Mesenteric fat pad (tissue), 1 donor: ENCODE data around the gene PLEKHB2. TPM values are rescaled to one million over a fixed set of nuclear protein-coding genes. Genes with fewer than 3 reads are reported as not detected.
"Not testable (repeated sequence)": the region's sequence is repeated elsewhere in the genome, so short reads cannot be mapped to it uniquely, and the experiment has no call there.

Experiments used
- DNase-seq: peaks from one replicate; pipeline ENCODE4 v3.0.0-alpha.2; 2020; ENCODE audit warnings: low spot score
- long read RNA-seq: library from polyadenylated mRNA; unstranded; transcript quantifications from one replicate; pipeline ENCODE4 v2.0.0, GENCODE V29; 2020
- total RNA-seq: library from RNA; stranded (reverse); fragmentation: NEBNext Ultra II Directional; extraction: Animal tissue kit (Norgen Biotek cat#: 25700); gene quantifications from one replicate; pipeline ENCODE4 v1.2.1, GENCODE V29; 2021
- donor health status: DM: yes; HTN: yes; CAD: no.

Gene PLEKHB2, protein sequence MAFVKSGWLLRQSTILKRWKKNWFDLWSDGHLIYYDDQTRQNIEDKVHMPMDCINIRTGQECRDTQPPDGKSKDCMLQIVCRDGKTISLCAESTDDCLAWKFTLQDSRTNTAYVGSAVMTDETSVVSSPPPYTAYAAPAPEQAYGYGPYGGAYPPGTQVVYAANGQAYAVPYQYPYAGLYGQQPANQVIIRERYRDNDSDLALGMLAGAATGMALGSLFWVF
- total RNA-seq: 68.2 TPM
- long read RNA-seq, full-length matches to known transcripts: 61 of 269 reads
- long read RNA-seq, partial matches to known transcripts: 42 of 269 reads
- long read RNA-seq, other reads (novel, unspliced or antisense): 166 of 269 reads

GRCh38 chr2:131105156-131105949 lies at the start of gene PLEKHB2:
Gene PLEKHB2 (plus strand): TSS chr2:131105336. CDS start chr2:131120942, 15,606 bp downstream.
- peak; percentile 98 for DNase-seq

- DNase-seq: no peak
Observed at GRCh38 chr2:131056204-131056931, 48.8 kb upstream of the PLEKHB2 start.

- DNase-seq: no peak
Observed at GRCh38 chr2:131056932-131057287, 48.2 kb upstream of the PLEKHB2 start.

DNA sequence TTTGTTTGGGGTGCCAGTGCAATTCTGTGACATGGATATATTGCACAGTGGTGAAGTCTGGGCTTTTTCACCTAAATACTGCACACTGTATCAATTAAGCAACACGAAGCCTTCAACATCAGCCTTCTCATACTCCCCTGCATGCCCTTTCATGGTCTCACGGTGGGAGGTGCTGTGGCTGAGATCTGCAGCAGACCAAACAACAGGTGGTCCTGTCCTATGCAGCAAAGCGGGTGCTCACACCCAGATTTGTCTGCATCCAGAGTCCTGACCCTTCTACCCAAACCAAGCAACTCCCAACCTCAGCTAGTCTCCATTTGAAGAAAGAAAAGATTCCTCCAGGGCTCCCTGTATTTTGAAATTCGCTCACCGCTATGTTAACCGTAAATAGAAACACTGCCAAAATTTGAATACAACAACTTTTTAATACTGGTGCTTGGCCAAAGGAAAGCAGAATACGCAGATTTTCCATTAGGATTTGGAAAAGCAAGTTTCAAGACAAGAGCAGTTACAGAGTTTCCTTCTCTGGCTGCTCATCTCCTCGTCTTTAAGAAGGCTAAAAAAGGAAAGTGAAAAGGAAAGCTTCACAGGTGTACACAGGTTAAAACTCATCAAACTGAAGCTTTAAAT lies 46.8 kb upstream of the PLEKHB2 start:
- no peak for DNase-seq

DNA sequence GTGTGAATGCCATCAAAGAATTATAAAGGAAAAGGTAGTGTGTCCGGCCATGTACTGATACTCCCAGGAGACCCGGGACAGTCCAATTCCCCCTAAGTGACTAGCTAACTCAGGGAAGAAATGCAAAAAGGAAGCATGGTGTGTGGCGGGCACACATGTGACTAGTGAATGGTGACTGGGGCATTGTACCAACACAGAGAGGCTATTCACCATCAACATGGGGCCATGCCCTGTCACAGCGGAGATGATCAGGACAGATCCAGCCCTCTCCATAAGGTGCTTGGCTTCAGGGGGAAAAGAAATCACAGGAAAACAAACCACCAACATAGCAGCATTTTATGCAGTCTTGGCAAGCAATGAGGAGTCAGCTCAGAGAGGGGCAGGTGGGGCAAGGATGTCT lies 46.2 kb upstream of the PLEKHB2 start:
- DNase-seq: no peak

DNA sequence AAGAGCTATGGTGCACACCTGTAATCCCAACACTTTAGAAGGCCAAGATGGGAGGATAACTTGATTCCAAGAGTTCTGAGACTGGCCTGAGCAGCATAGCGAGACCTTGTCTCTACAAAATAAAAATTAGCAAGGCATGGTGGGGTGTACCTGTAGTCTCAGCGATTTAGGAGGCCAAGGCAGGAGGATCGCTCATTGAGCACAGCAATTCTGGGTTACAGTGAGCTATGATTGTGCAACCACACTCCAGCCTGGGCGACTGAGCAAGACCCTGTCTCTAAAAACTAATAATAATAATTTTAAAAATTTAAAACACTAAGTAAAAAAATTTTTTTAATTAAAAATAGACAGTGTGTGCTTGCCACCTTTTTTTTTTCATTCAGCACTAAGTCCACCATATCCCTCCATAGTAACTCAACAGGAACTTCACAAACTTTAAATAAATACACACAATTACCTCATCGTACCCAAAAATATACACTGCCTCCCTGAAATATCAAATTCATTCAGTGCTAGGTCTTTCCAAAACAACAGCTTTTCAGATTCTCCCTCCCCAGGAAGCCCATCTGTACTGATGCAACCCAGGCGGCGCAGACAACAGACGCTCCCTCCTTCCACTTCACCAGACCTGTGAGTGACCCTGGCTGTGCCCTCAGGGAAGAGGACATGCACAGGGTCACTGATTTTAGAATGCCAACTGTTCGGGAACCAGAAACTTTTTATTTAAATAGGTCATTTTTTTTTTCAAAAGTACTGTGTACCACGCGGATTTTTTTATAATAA lies 41.4 kb upstream of the PLEKHB2 start:
- no peak for DNase-seq

DNA sequence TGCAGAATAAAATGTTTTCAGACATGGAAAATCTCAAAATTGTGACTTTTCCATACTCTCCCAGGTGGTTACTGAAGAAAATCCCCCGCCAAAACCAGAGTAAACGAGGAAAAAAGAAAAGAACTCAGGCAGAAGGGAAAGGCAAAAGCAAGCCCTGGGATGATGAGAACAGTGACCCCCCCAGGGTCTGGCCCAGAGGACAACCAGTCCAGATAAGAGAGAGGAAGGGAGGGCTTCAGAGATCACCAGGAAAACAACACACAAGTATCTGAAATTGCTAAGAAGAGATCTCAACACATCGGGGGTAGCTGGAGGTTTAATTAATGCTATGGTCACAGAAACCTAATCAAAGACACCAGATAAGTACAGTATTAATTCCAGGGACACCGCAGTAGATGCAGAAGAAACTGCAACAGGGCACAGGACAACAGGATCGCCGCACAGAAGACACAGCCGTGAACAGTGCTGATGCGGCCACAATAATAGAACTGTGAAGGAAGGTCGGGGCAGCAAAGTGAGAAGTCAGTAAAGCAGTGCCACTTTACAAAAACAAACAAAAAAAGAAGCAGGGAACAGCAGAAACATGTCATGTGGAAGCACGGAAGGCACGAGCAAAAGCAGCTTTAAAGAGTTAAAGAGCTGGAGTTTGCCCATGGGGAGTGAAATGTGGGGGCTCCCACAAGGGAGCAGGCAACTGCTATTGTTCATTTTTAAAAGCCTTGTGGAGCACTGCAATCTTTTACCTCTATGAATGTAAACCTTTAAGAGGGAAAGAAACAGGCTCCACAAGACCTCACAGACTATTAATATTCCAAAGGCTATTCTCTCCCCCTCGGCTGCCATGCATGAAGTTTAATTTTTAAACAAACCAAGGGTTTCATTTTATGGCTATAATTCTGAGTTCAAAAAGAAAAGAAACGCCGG lies 40.3 kb upstream of the PLEKHB2 start:
- DNase-seq: no peak

DNA sequence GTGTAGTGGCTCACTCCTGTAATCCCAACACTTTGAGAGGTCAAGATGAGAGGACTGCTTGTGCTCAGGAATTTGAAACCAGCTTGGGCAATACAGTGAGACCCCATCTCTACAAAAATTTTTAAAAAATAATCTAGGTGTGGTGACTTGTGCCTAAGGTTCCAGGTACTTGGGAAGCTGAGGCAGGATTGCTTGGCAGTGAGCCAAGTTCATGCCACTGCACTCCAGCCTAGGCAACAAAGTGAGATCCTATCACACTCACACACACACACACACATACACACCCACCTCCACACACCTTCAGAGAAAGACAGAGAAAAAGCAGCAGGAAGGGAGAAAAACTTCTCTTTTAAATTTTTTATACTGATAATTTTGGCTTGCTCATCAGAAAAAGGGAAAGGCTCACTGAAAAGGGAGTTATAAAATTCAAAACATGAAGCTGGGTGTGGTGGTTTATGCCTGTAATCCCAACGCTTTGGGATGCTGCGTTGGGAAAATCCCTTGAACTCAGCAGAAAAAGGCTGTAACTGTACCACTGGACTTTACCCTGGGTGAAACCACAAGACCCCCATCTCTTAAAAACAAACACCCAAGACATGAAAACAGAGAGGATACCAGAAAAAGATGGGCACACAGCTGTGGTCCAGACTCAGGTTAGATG lies 37.5 kb upstream of the PLEKHB2 start:
- no peak for DNase-seq

GRCh38 chr2:131068172-131068571 lies 37.0 kb upstream of the PLEKHB2 start:
- DNase-seq: not testable (repeated sequence)

GRCh38 chr2:131075578-131075977 lies 29.6 kb upstream of the PLEKHB2 start:
- DNase-seq: not testable (repeated sequence)

DNA sequence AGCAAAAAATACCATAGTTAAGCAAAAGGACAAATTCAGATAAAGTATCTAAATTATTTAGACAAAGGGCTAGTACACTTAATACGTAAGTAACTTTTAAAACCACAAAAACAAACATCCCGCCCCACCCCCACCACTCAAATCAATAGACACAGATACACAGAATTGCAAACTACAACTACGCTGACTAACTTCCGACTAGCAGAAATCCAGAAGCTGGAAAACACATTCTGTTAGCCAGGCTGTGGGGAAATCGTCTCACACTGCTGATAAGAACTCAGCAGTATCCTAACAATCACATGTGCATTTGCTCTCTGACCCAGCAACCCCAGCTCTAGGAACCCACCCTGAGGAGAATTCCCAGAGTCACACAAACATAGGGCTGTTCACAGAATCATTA lies 28.4 kb upstream of the PLEKHB2 start:
- DNase-seq: no peak

GRCh38 chr2:131077182-131077846 lies 27.8 kb upstream of the PLEKHB2 start:
- no peak for DNase-seq

DNA sequence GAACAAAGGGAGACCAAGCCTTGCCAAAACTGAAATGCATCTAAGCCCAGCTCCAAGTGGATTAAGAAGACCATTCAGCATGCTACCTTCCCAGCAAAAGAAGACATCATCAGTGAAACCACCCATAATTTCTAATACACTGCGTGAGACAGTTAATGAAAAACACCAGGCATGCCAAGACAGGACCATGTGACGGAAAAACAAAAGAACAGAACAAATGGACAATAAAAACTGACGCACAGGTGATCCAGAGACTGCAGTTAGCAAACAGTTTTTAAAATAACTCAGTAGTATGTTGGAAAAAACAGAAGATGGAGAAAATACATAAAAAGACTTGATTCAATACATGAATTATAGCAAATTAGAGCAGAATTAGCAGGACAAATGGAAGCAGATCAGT lies 27.2 kb upstream of the PLEKHB2 start:
- no peak for DNase-seq

GRCh38 chr2:131079931-131080330 lies 25.2 kb upstream of the PLEKHB2 start:
- DNase-seq: not testable (repeated sequence)

DNA sequence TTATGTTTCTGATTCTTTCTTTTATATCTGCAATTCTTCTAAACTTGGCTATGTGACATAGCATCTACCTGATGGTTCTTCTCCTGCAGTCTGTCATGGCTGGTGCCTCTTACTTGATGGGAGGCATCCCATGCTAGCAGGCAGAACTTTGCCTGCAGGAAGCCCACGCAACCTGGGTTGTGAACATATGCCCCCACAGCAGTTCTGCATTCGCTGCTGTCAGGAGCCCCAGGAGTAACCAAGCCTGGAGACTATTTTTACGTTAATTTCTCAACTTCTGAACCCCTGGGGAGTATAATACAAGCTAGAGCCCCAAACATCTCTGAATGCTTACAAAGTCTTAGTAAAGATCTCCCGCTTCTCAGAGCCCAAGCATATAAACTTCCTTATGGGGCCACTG lies 23.9 kb upstream of the PLEKHB2 start:
- no peak for DNase-seq

DNA sequence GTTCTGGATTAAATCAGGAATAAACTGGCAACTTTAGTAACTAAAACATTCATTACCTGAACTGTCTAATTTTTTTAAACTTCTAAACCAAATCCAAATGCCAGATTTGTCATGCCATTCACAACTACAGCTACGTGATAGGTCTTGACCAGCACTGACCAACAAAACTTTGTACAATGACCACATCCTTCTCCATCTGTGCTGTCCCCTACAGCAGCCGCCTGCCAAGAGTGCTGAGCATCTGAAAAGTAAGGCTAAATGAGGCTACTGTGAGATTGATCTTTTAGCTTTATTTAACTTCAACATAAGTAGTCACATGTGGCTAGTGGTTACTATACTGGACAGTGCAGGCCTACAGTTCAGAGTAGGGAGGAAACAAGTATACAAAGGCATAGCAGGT lies 19.5 kb upstream of the PLEKHB2 start:
- no peak for DNase-seq

GRCh38 chr2:131092458-131093005 lies 12.6 kb upstream of the PLEKHB2 start:
- DNase-seq: no peak

DNA sequence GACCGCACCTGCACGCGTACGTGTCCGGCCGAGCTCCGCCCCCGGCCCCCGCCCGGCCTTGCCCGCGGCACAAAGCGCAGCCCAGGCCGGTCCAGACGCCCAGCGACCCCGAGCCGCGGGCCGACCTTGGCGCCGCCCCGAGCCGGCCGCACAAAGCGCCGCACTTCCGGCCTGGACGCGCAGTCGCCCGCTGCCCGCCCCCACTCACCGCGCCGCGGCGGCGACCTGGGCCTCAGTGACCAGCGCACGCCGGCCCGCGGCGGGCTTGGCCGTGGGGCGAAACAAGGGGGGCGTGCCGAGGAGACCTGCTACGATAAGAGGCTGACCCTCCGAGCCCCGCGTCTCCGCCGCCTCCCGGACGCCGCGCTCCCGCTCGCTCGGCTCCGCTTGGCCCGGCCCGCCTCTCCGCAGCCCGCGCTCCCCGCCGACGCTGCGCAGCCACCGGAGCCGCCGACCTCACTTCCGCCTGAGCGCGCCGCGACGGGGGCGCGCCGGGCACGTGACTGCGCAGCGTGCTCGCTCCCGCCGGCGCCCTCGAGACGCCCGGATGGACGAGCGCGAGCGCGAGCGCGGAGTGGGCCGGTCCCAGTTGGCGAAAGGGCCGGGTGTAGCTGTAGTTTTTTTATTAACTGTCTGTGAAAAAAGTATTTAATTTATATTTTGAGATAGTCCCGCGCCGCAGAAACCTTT lies 12.0 kb upstream of the PLEKHB2 start, which contains the start of gene FAM168B:
FAM168B (minus strand) TSS at position 455 of the 690 bp plus-strand sequence. CDS start 10,814 bp downstream, outside the sequence.
- peak; percentile 97 for DNase-seq
